Neural cell (in vitro differentiated cells): ENCODE results near the gene FAM177B. TPM values are rescaled to one million over a fixed set of nuclear protein-coding genes. Genes with fewer than 3 reads are reported as not detected.

Experiments used
- H2AFZ ChIP-seq: fragments of 200-600, 300-800 bp; sonication (generic), shearing (Covaris generic); 2 replicates; pipeline ENCODE4 v1.6.0; 2014; ENCODE audit warnings: low read depth, mild to moderate bottlenecking, antibody characterized with exemption, low read length, moderate library complexity
- H3F3A ChIP-seq: fragments of 200-600 bp; shearing (Covaris generic); 2 replicates; pipeline ENCODE4 v1.6.1; 2016; ENCODE audit warnings: mild to moderate bottlenecking, moderate library complexity, mixed read lengths, antibody characterized with exemption, low read length; ENCODE audit not compliant: insufficient read depth, poor library complexity, severe bottlenecking
- H3K27ac ChIP-seq: fragments of 200-600, 300-800 bp; sonication (generic), shearing (Covaris generic); 2 replicates; pipeline ENCODE4 v1.5.1; 2014; ENCODE audit warnings: mild to moderate bottlenecking, low read length, moderate library complexity
- H3K27me3 ChIP-seq: fragments of 300-800, 200-600 bp; sonication (generic), shearing (Covaris generic); 2 replicates; pipeline ENCODE4 v1.6.0; 2014; ENCODE audit warnings: mild to moderate bottlenecking, low read depth, low read length, moderate library complexity; ENCODE audit not compliant: insufficient read depth
- H3K36me3 ChIP-seq: fragments of 300-800, 200-600 bp; sonication (generic), shearing (Covaris generic); 2 replicates; pipeline ENCODE4 v1.5.1; 2014; ENCODE audit warnings: mild to moderate bottlenecking, antibody characterized with exemption, low read length, moderate library complexity; ENCODE audit not compliant: insufficient read depth
- H3K4me2 ChIP-seq: fragments of 300-800, 200-600 bp; sonication (generic), shearing (Covaris generic); 2 replicates; pipeline ENCODE4 v1.6.0; 2014; ENCODE audit warnings: mild to moderate bottlenecking, low read length
- H3K4me3 ChIP-seq: fragments of 300-800, 200-600 bp; sonication (generic), shearing (Covaris generic); 2 replicates; pipeline ENCODE4 v1.5.1; 2014; ENCODE audit warnings: mild to moderate bottlenecking, low read length, moderate library complexity
- H3K79me2 ChIP-seq: fragments of 200-600 bp; shearing (Covaris generic); replicated peaks from 2 replicates; pipeline ENCODE4 v1.6.0; 2014; ENCODE audit warnings: mild to moderate bottlenecking, low read length, moderate library complexity; ENCODE audit not compliant: insufficient read depth
- H3K9ac ChIP-seq: fragments of 300-800, 200-600 bp; sonication (generic), shearing (Covaris generic); 2 replicates; pipeline ENCODE4 v1.6.1; 2016; ENCODE audit warnings: mild to moderate bottlenecking, low read length, mixed read lengths
- H3K9me2 ChIP-seq: fragments of 200-600 bp; shearing (Covaris generic); 2 replicates; pipeline ENCODE4 v1.6.1; 2016; ENCODE audit warnings: mild to moderate bottlenecking, low read length, mixed read lengths; ENCODE audit not compliant: insufficient read depth
- H3K9me3 ChIP-seq: fragments of 200-600, 300-800 bp; sonication (generic), shearing (Covaris generic); 2 replicates; pipeline ENCODE4 v1.6.1; 2016; ENCODE audit warnings: mild to moderate bottlenecking, mixed run types, low read length, moderate library complexity, mixed read lengths
- H4K20me1 ChIP-seq: fragments of 200-600 bp; shearing (Covaris generic); 2 replicates; pipeline ENCODE4 v1.6.1; 2016; ENCODE audit warnings: mild to moderate bottlenecking, mixed run types; ENCODE audit not compliant: insufficient read depth
- CTCF ChIP-seq: fragments of 450-650 bp; IDR thresholded peaks from 2 replicates; pipeline ENCODE4 v1.5.1; 2014; ENCODE audit warnings: antibody characterized with exemption, mild to moderate bottlenecking, moderate library complexity; ENCODE audit not compliant: poor library complexity, severe bottlenecking
- EP300 ChIP-seq: fragments of 450-650 bp; conservative IDR thresholded peaks from 2 replicates; pipeline ENCODE4 v1.6.1; 2014; ENCODE audit warnings: antibody characterized with exemption, mild to moderate bottlenecking, moderate library complexity; ENCODE audit not compliant: poor library complexity, severe bottlenecking
- EZH2 ChIP-seq: fragments of 200-600, 300-800 bp; shearing (Covaris generic), sonication (generic); IDR thresholded peaks from 2 replicates; pipeline ENCODE4 v1.6.1; 2014; ENCODE audit warnings: antibody characterized with exemption, low read length, borderline replicate concordance, mild to moderate bottlenecking; ENCODE audit not compliant: insufficient read depth, poor library complexity, severe bottlenecking
- MXI1 ChIP-seq: fragments of 450-650 bp; conservative IDR thresholded peaks from 2 replicates; pipeline ENCODE4 v1.6.1; 2014; ENCODE audit warnings: antibody characterized with exemption, mild to moderate bottlenecking; ENCODE audit not compliant: poor library complexity, severe bottlenecking
- POLR2AphosphoS5 ChIP-seq: IDR thresholded peaks from 2 replicates; pipeline ENCODE4 v1.6.1; 2012
- RAD21 ChIP-seq: fragments of 450-650 bp; conservative IDR thresholded peaks from 2 replicates; pipeline ENCODE4 v1.6.1; 2014; ENCODE audit warnings: antibody characterized with exemption, mild to moderate bottlenecking, moderate library complexity
- REST ChIP-seq: IDR thresholded peaks from 2 replicates; pipeline ENCODE4 v1.6.1; 2012; ENCODE audit warnings: borderline replicate concordance
- SMC3 ChIP-seq: fragments of 450-650 bp; conservative IDR thresholded peaks from 2 replicates; pipeline ENCODE4 v1.6.1; 2014; ENCODE audit warnings: antibody characterized with exemption, mild to moderate bottlenecking, moderate library complexity; ENCODE audit not compliant: poor library complexity
- TAF1 ChIP-seq: IDR thresholded peaks from 2 replicates; pipeline ENCODE4 v1.6.1; 2012; ENCODE audit warnings: low read depth
- polyA plus RNA-seq: library from polyadenylated mRNA; depleted of rRNA; stranded (reverse); fragments of >200 nt; gene quantifications from 2 replicates; pipeline ENCODE4 v1.2.3, GENCODE V29; 2014

Gene FAM177B
- polyA plus RNA-seq, 1 donor from 2014 or later, result not detected

GRCh38 chr1:222769971-222770620, 33.1 kb downstream of the FAM177B start:
- Histone ChIP-seq H3K36me3 (no peaks in the 10 kb centered on the region), H3K4me2 (no peak overlapping the region), H3K9me2 (no peaks in the 10 kb centered on the region), H3K9me3 (peaks cover 6% of the 10 kb centered on the region), H3K79me2 (no peaks in the 10 kb centered on the region), H3K9ac (no peak overlapping the region), H3K27me3 (no peaks in the 10 kb centered on the region), H3K4me3 (no peak overlapping the region), H3K27ac (no peak overlapping the region), H4K20me1 (no peaks in the 10 kb centered on the region), H3F3A (no peaks in the 10 kb centered on the region), H2AFZ (no peak overlapping the region)
- TF ChIP-seq SMC3 (no peak), POLR2AphosphoS5 (no peak), EZH2 (no peak), CTCF (no peak), MXI1 (no peak), REST (no peak), TAF1 (no peak), EP300 (no peak), RAD21 (no peak)

GRCh38 chr1:222772996-222773379, 36.0 kb downstream of the FAM177B start:
- H2AFZ ChIP-seq, result no peak overlapping the region
- H3K36me3 ChIP-seq, result no peaks in the 10 kb centered on the region
- H3K9me3 ChIP-seq, result peaks cover 6% of the 10 kb centered on the region
- H3K4me3 ChIP-seq, result no peak overlapping the region
- TF ChIP-seq TAF1 (no peak), RAD21 (no peak), MXI1 (no peak), EZH2 (no peak), CTCF (no peak)
- H3K4me2 ChIP-seq, result no peak overlapping the region
- H3K27ac ChIP-seq, result no peak overlapping the region
- H4K20me1 ChIP-seq, result no peaks in the 10 kb centered on the region
- H3F3A ChIP-seq, result no peaks in the 10 kb centered on the region
- no peaks in the 10 kb centered on the region for H3K9me2 ChIP-seq
- no peak overlapping the region for H3K9ac ChIP-seq
- no peaks in the 10 kb centered on the region for H3K27me3 ChIP-seq
- no peaks in the 10 kb centered on the region for H3K79me2 ChIP-seq
